K562 (cell line): ENCODE results near the gene ECSIT. TPM values are rescaled to one million over a fixed set of nuclear protein-coding genes. Genes with fewer than 3 reads are reported as not detected.

Experiments used
- ATAC-seq: fragments of 200-7000 bp; cut with Tn5 transposase; 3 replicates; pipeline ENCODE4 v1.9.1; 2020; ENCODE audit warnings: moderate library complexity
- BruUV-seq: library from RNA; stranded (reverse); fragments of 400-500 nt; replicated peaks from 2 replicates; lab custom pipeline; 2021; lab: Mats Ljungman, UMichigan
- CTCF ChIA-PET: fragments of 300-600 bp; formaldehyde crosslinking; extraction: SDS; loops from one replicate; lab custom pipeline; 2021; ENCODE audit warnings: low intra/inter-chr PET ratio; lab: Yijun Ruan, JAX
- POLR2A ChIA-PET: fragments of 300-600, 350-650 bp; sonication (Branson Sonifier 250); formaldehyde crosslinking; extraction: SDS; loops from one replicate; lab custom pipeline; 2021; ENCODE audit warnings: antibody characterized with exemption, inconsistent platforms; lab: Yijun Ruan, JAX
- DNase-seq, 4 experiments: peaks; one replicate each; pipeline versions ENCODE4 v3.0.0 to v3.0.0-alpha.2; 2011 to 2018; ENCODE audit warnings: low spot score in 3 of 4, mixed read lengths in 3 of 4; ENCODE audit errors: extremely low read depth in 1 of 4
- FAIRE-seq: peaks from 2 replicates; lab custom pipeline; 2011; peaks lifted over from hg19 to GRCh38; lab: Jason Lieb, UNC
- H2AFZ ChIP-seq: 2 replicates; pipeline ENCODE4 v1.6.0; 2011; ENCODE audit warnings: low read depth, low read length, control low read depth, inconsistent platforms
- H3K27ac ChIP-seq: fragments of 200-600 bp; 3 replicates; pipeline ENCODE4 v1.8.0; 2011; ENCODE audit warnings: low read depth, mild to moderate bottlenecking, control low read depth, inconsistent platforms, low read length, moderate library complexity, mixed read lengths; ENCODE audit errors: extremely low read depth
- H3K27me3 ChIP-seq, 2 experiments: fragments of 300-600 bp in 1 of 2; 2 replicates in 1 of 2; 3 replicates in 1 of 2; pipeline versions ENCODE4 v1.6.0 to v1.8.0; 2011; ENCODE audit warnings: inconsistent platforms in 2 of 2, low read length in 2 of 2, mild to moderate bottlenecking in 1 of 2, mixed read lengths in 1 of 2, moderate library complexity in 1 of 2; ENCODE audit not compliant: control insufficient read depth in 2 of 2, insufficient read depth in 2 of 2
- H3K36me3 ChIP-seq: fragments of 300-600 bp; 3 replicates; pipeline ENCODE4 v1.8.0; 2011; ENCODE audit warnings: mild to moderate bottlenecking, low read length, inconsistent platforms; ENCODE audit not compliant: control insufficient read depth, insufficient read depth
- H3K4me1 ChIP-seq, 2 experiments: fragments of 200-600 bp in 1 of 2; replicated peaks in 1 of 2; 2 replicates in 1 of 2; 3 replicates in 1 of 2; pipeline versions ENCODE4 v1.5.1 to v1.8.0; 2011; ENCODE audit warnings: inconsistent platforms in 2 of 2, low read length in 2 of 2, mild to moderate bottlenecking in 1 of 2, mixed read lengths in 1 of 2, moderate library complexity in 1 of 2; ENCODE audit not compliant: control insufficient read depth in 2 of 2, insufficient read depth in 2 of 2
- H3K4me2 ChIP-seq: 2 replicates; pipeline ENCODE4 v1.6.1; 2011; ENCODE audit warnings: low read length, control low read depth, inconsistent platforms, mixed read lengths; ENCODE audit not compliant: insufficient read depth
- H3K4me3 ChIP-seq: fragments of 200-600 bp; sonication (generic), shearing (Covaris generic); 2 replicates; pipeline ENCODE4 v1.5.1; 2016; ENCODE audit warnings: control low read depth, inconsistent platforms
- H3K79me2 ChIP-seq: fragments of 200-600 bp; 3 replicates; pipeline ENCODE4 v1.8.0; 2011; ENCODE audit warnings: low read length, inconsistent platforms; ENCODE audit not compliant: control insufficient read depth, insufficient read depth
- H3K9ac ChIP-seq, 2 experiments: 2 replicates each; pipeline versions ENCODE4 v1.6.0 to v1.6.1; 2011; ENCODE audit warnings: low read depth in 2 of 2, low read length in 2 of 2, control low read depth in 1 of 2, inconsistent platforms in 1 of 2, mild to moderate bottlenecking in 1 of 2, mixed read lengths in 1 of 2; ENCODE audit not compliant: insufficient read depth in 1 of 2
- H3K9me1 ChIP-seq: one replicate; pipeline ENCODE4 v1.6.0; 2011; ENCODE audit warnings: inconsistent platforms, mild to moderate bottlenecking, low read length, moderate library complexity; ENCODE audit not compliant: control insufficient read depth, insufficient read depth
- H3K9me3 ChIP-seq: replicated peaks from 2 replicates; pipeline ENCODE4 v1.5.1; 2011; ENCODE audit warnings: low read depth, low read length, inconsistent platforms; ENCODE audit not compliant: control insufficient read depth, insufficient read depth
- H4K20me1 ChIP-seq: replicated peaks from 2 replicates; pipeline ENCODE4 v1.6.1; 2011; ENCODE audit warnings: low read length, inconsistent platforms, mixed read lengths; ENCODE audit not compliant: control insufficient read depth, insufficient read depth
- MAFK ChIP-seq: IDR thresholded peaks from 2 replicates; pipeline ENCODE4 v1.6.1; 2011; ENCODE audit warnings: low read length, improper control_type of control experiment
- RREB1 ChIP-seq: fragments of 250-450 bp; sonication (Bioruptor Pico); IDR thresholded peaks from 2 replicates; pipeline ENCODE4 v1.4.0; 2020
- ZBTB17 ChIP-seq: fragments of 450-650 bp; formaldehyde crosslinking; IDR thresholded peaks from 2 replicates; pipeline ENCODE4 v1.4.0; 2020; ENCODE audit warnings: mild to moderate bottlenecking
- ZBTB2 ChIP-seq: fragments of 450-650 bp; IDR thresholded peaks from 2 replicates; pipeline ENCODE4 v1.6.1; 2016; ENCODE audit warnings: antibody characterized with exemption
- ZNF354B ChIP-seq: fragments of 250-450 bp; sonication (Bioruptor Pico); IDR thresholded peaks from 2 replicates; pipeline ENCODE4 v1.4.0; 2020
- ZNF384 ChIP-seq: IDR thresholded peaks from 2 replicates; pipeline ENCODE4 v1.6.1; 2012; ENCODE audit warnings: low read depth, low read length, improper control_type of control experiment
- ZNF507 ChIP-seq: conservative IDR thresholded peaks from 2 replicates; pipeline ENCODE4 v1.6.1; 2017; ENCODE audit warnings: missing genetic modification characterization, missing compliant biosample characterization
- ZNF592 ChIP-seq: fragments of 450-650 bp; IDR thresholded peaks from 2 replicates; pipeline ENCODE4 v1.6.1; 2017; ENCODE audit warnings: antibody characterized with exemption, mild to moderate bottlenecking
- WGBS: fragments of 100-300 bp; shearing (Covaris generic); methylation state at CpG from one replicate; pipeline ENCODE4 v1.1.6; 2016; ENCODE audit warnings: low coverage, mixed read lengths; ENCODE audit not compliant: insufficient coverage; ENCODE audit errors: missing lambda C conversion rate; 5-methylcytosine and 5-hydroxymethylcytosine counted together
- in situ Hi-C: fragments of 300-500 bp; cut with MboI; formaldehyde crosslinking; loops from 4 replicates; pipeline ENCODE4 v1.15.0; 2018; ENCODE audit warnings: inconsistent platforms, mixed read lengths
- intact Hi-C: fragments of 100-400 bp; cut with micrococcal nuclease; formaldehyde crosslinking; loops from 2 replicates; pipeline ENCODE4 v1.14.2; 2022
- polyA plus RNA-seq, 8 experiments: library from polyadenylated mRNA; depleted of rRNA in 4 of 8; stranded (reverse) in 5 of 8; unstranded in 3 of 8; fragments of >200 nt; fragmentation: Nextera tagmentation in 2 of 8; fragmentation: Illumina TruSeq in 1 of 8; extraction: Ambion mirVana in 2 of 8; extraction: Trizol in 1 of 8; gene quantifications; 2 replicates each; pipeline versions ENCODE4 v1.2.1 to v1.2.3, GENCODE V29; 2011 to 2014; ENCODE audit warnings: inconsistent platforms in 1 of 8, missing spikeins in 1 of 8
- total RNA-seq, 7 experiments: library from RNA; depleted of rRNA in 6 of 7; stranded (reverse); fragments of >200 nt in 6 of 7; fragmentation: Illumina TruSeq in 2 of 7; extraction: Trizol in 2 of 7; gene quantifications; 2 replicates each; pipeline versions ENCODE4 v1.2.1 to v1.2.3, GENCODE V29; 2011 to 2021; ENCODE audit warnings: low replicate concordance in 1 of 7

The ECSIT gene
- total and polyA plus RNA-seq, 9 of the 15 experiments (the other 6 are each of a cell fraction or from before 2014, with no cell fraction given), result 1.1 to 82.5 (median 43.9) TPM

- in situ Hi-C loops (no loop called here), intact Hi-C loops (no loop called here)
- no peak overlapping the region for H3K4me3 ChIP-seq
- H3K4me2 ChIP-seq, result peak overlapping the region; percentile 39
- H3K9me3 ChIP-seq, result no peaks in the 10 kb centered on the region
- ChIA-PET CTCF (interaction anchor here (0.6 kb wide), 1 partner anchor 260 kb away, joined by 5 read pairs; no protein-coding TSS in a partner anchor), POLR2A (interaction anchor here (0.6 to 1.0 kb wide), 3 partner anchors 8 to 21 kb away, joined by 3 read pairs; no protein-coding TSS in a partner anchor)
- ATAC-seq (no peak), FAIRE-seq (no peak), DNase-seq (no peak)
- no peak overlapping the region for H2AFZ ChIP-seq
- 73% methylated on average over 4 of the region's 4 CpGs for WGBS
- H3K4me1 ChIP-seq, result peaks cover 16 to 37% of the 10 kb centered on the region in 2 experiments; a peak in 4 of 5 replicates
- BruUV-seq, result no TSS peak
- H3K27me3 ChIP-seq, result no peaks in the 10 kb centered on the region
- H3K27ac ChIP-seq, result no peak overlapping the region
- H3K9me1 ChIP-seq, result peaks cover 7% of the 10 kb centered on the region
- H3K9ac ChIP-seq, result peak overlapping the region in 1 of 2 experiments; percentile 87; a peak in 2 of 4 replicates
- H3K36me3 ChIP-seq, result peaks cover 51% of the 10 kb centered on the region; the same call in 2 of the 3 replicates
- H3K79me2 ChIP-seq, result peaks cover 59% of the 10 kb centered on the region
- H4K20me1 ChIP-seq, result peaks cover 13% of the 10 kb centered on the region; the same call in 1 of the 2 replicates
- no peak for TF ChIP-seq ZBTB2
- TF ChIP-seq ZNF507, result no peak
- TF ChIP-seq RREB1, result no peak
- TF ChIP-seq MAFK, result no peak
- TF ChIP-seq ZNF592, result no peak
- TF ChIP-seq ZNF354B (CRISPR knock-in tag), result no peak
- TF ChIP-seq ZNF384, result no peak
- TF ChIP-seq ZBTB17 (CRISPR knock-in tag), result no peak
Measured at GRCh38 chr19:11556634-11557420, 27.9 kb upstream of the ECSIT start.
